ENCODE data around the gene VPS13A. TPM values are rescaled to one million over a fixed set of nuclear protein-coding genes. Genes with fewer than 3 reads are reported as not detected.

The VPS13A gene
- total RNA-seq, 4 donors from 2014 or later: 16.4 to 51.0 (median 29.4) TPM

- H3K27ac ChIP-seq: peak overlapping the region in 3 of 4 donors; percentile 75 to 85 (median 77)
- H3K4me3 ChIP-seq: no peak overlapping the region
- DNase-seq: no peak
- no peaks in the 10 kb centered on the region for H3K9me3 ChIP-seq
- H3K27me3 ChIP-seq: no peaks in the 10 kb centered on the region
- H3K36me3 ChIP-seq: no peaks in the 10 kb centered on the region
- H3K4me1 ChIP-seq: peaks cover 29 to 31% of the 10 kb centered on the region in 2 donors
- no peak for ATAC-seq
- in situ Hi-C loops (cut with MboI; ENCODE audit: low sequenced_read_pairs in 4 of 4) (loop anchor here in 2 of 4 donors (10.0 to 25.0 kb wide), 2 partner anchors 764 to 772 kb away; partner anchors contain the start of gene RFK (in 2 of the 2)), intact Hi-C loops (cut with DNase I; ENCODE audit: low total_unique reads) (loop anchor here (10.0 kb wide), 1 partner anchor 254 kb away; the partner anchor contains the start of gene PRUNE2)
- TF ChIP-seq POLR2A (IDR thresholded peaks at IDR 0.05) (no peak), CTCF (IDR thresholded peaks at IDR 0.05 in 4 of 5, conservative IDR thresholded peaks at IDR 0.05 in 1 of 5) (no peak)
Measured at GRCh38 chr9:77158772-77159513, 18.4 kb upstream of the VPS13A start.

- intact Hi-C loops (cut with DNase I; ENCODE audit: low total_unique reads): no loop called here
- in situ Hi-C loops (cut with MboI; ENCODE audit: low sequenced_read_pairs in 4 of 4): loop anchor here in 2 of 4 donors (10.0 to 25.0 kb wide), 2 partner anchors 54 to 774 kb away; partner anchors contain the start of gene RFK (in 1 of the 2)
Measured at GRCh38 chr9:77161191-77161590, 16.1 kb upstream of the VPS13A start.

GRCh38 chr9:77161966-77162365 lies 15.4 kb upstream of the VPS13A start:
- Histone ChIP-seq H3K4me3 (no peak overlapping the region), H3K36me3 (no peaks in the 10 kb centered on the region), H3K27me3 (no peaks in the 10 kb centered on the region), H3K9me3 (no peaks in the 10 kb centered on the region), H3K27ac (peak overlapping the region in 3 of 4 donors; percentile 6 to 67 (median 39)), H3K4me1 (peaks cover 26 to 31% of the 10 kb centered on the region in 2 donors)
- in situ Hi-C loops (cut with MboI; ENCODE audit: low sequenced_read_pairs in 4 of 4): loop anchor here in 2 of 4 donors (10.0 to 25.0 kb wide), 2 partner anchors 53 to 775 kb away; partner anchors contain the start of gene RFK (in 1 of the 2)
- no peak for ATAC-seq
- no peak for DNase-seq
- intact Hi-C loops (cut with DNase I; ENCODE audit: low total_unique reads): no loop called here
- TF ChIP-seq CTCF (IDR thresholded peaks at IDR 0.05 in 4 of 5, conservative IDR thresholded peaks at IDR 0.05 in 1 of 5) (no peak), POLR2A (IDR thresholded peaks at IDR 0.05) (no peak)

More at GRCh38 chr9:77161191-77161590, 16.1 kb upstream of the VPS13A start:
- H3K27me3 ChIP-seq: no peaks in the 10 kb centered on the region
- H3K36me3 ChIP-seq: no peaks in the 10 kb centered on the region
- no peak overlapping the region for H3K4me3 ChIP-seq
- H3K9me3 ChIP-seq: no peaks in the 10 kb centered on the region
- TF ChIP-seq POLR2A (IDR thresholded peaks at IDR 0.05): no peak
- no peak for TF ChIP-seq CTCF (IDR thresholded peaks at IDR 0.05 in 4 of 5, conservative IDR thresholded peaks at IDR 0.05 in 1 of 5)
- H3K4me1 ChIP-seq: peaks cover 31% of the 10 kb centered on the region in 2 donors
- DNase-seq (no peak), ATAC-seq (no peak)
- peak overlapping the region in 1 of 4 donors; percentile 67 for H3K27ac ChIP-seq

GRCh38 chr9:77162366-77162765 lies 15.0 kb upstream of the VPS13A start:
- ATAC-seq: peak; percentile 34 to 52
- Histone ChIP-seq H3K4me1 (peaks cover 23 to 28% of the 10 kb centered on the region in 2 donors), H3K4me3 (no peak overlapping the region), H3K27me3 (no peaks in the 10 kb centered on the region), H3K36me3 (no peaks in the 10 kb centered on the region), H3K9me3 (no peaks in the 10 kb centered on the region), H3K27ac (peak overlapping the region in 3 of 4 donors; percentile 6 to 67 (median 39))
- in situ Hi-C loops (cut with MboI; ENCODE audit: low sequenced_read_pairs in 4 of 4) (loop anchor here in 2 of 4 donors (10.0 to 25.0 kb wide), 2 partner anchors 52 to 775 kb away; partner anchors contain the start of gene RFK (in 1 of the 2)), intact Hi-C loops (cut with DNase I; ENCODE audit: low total_unique reads) (no loop called here)
- TF ChIP-seq POLR2A (IDR thresholded peaks at IDR 0.05): no peak
- TF ChIP-seq CTCF (IDR thresholded peaks at IDR 0.05 in 4 of 5, conservative IDR thresholded peaks at IDR 0.05 in 1 of 5): no peak
- DNase-seq: no peak
